HG02623 (cell line): ENCODE results near the gene PHPT1.
A peak's percentile ranks its signal among the peaks of the same experiment; 100 is the strongest.
"Not testable (repeated sequence)": the region's sequence is repeated elsewhere in the genome, so short reads cannot be mapped to it uniquely, and the experiment has no call there.

Source experiments
- ATAC-seq: cut with Tn5 transposase; IDR thresholded peaks from one replicate; pipeline ENCODE4 v1.9.1; 2021; ENCODE audit warnings: moderate library complexity; ENCODE audit not compliant: unreplicated experiment

PHPT1 gene

GRCh38 chr9:136837146-136837855 lies 11.9 kb upstream of the PHPT1 start:
- no peak for ATAC-seq

- ATAC-seq: not testable (repeated sequence)
Measured at GRCh38 chr9:136837856-136838277, 11.3 kb upstream of the PHPT1 start.

DNA sequence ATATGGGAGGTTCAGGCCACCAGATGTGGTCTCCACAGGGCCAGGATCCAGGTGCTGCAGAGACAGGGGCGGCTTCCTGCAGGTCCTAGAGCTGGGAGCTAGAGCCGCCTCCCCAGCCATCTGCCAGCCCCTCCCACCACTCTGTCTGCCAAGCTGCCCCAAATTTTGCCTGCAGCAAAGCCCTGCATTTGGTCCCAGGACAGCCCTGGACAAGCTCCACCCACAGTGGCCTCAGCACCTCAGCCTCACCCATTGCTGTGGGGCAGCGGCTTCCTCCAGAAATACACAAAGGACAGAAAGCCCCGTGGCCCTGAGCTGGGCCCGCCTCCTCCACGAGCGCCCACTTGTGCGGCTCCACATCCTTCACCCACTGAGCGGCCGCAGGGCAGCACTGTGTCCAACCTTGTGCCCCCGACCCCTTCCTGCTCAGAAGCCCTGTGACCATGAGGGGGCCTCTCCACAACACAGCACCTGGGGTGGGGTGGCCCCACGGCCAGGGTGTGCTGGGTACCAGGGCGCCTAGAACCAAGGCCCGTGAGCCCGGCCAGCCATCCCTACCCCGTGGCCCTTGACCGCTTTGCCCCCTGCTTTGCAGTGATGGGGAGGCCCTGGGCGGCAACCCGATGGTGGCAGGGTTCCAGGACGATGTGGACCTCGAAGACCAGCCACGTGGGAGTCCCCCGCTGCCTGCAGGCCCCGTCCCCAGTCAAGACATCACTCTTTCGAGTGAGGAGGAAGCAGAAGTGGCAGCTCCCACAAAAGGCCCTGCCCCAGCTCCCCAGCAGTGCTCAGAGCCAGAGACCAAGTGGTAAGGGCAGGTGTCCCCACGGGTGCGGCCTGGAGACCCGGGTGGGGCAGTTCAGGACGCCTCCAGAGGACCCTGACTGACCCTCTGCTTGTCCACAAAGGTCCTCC lies 10.6 kb upstream of the PHPT1 start:
- no peak for ATAC-seq

GRCh38 chr9:136839229-136840139 lies 9.7 kb upstream of the PHPT1 start:
- ATAC-seq: no peak

- no peak for ATAC-seq
Measured at GRCh38 chr9:136840140-136840876, 8.9 kb upstream of the PHPT1 start.

GRCh38 chr9:136840877-136841645 lies 8.1 kb upstream of the PHPT1 start:
- no peak for ATAC-seq

- not testable (repeated sequence) for ATAC-seq
Measured at GRCh38 chr9:136841646-136842379, 7.4 kb upstream of the PHPT1 start.

GRCh38 chr9:136842380-136842948 lies 6.7 kb upstream of the PHPT1 start, which contains the start of gene AJM1:
AJM1 (plus strand) TSS chr9:136842478; CDS start chr9:136844415, 1,937 bp downstream.
- ATAC-seq: peak; percentile 60

GRCh38 chr9:136843159-136843800 lies 5.9 kb upstream of the PHPT1 start:
- ATAC-seq: not testable (repeated sequence)

DNA sequence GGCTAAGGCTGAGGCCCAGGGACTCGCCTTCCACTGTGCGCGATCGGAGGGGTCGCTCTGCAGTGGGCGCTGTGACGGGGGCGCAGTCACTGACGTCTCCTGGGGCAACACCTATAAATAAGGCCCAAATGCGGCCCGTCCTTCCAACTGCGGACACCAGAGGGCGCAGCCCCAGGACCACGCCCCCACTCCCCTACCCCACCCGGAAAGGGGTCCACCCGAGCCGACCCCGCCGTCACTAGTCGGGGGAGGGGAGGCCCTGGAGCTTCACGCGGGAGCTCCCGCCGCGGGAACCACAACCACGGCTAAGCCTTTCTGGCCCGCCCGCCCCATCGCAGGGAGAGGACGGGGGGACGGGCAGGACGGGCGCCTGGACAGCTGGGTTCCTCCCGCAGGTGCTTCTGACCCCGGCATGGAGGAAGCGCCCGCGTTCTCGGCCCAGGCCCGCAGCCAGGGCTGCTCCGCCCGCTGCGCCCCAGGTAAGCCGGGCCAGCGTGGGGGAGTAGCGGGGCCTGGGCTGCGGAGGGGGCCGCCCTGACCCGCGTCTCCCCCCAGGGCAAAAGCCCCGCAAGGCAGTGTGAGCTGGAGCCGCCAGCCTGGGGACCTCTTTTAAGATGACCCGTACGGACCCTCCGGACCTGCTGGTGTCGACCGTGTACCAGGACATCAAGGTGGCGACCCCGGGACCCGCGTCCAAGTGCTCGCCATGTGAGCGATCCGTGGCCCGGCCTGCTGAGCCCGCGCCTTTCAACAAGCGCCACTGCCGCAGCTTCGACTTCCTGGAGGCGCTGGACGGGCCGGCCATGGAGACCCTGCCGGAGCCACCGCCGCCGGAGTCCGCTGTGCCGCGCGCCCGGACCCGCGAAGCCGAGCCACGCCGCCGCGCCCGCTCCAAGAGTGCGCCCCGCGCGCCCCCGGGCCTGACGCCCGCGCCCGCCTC lies 5.1 kb upstream of the PHPT1 start:
- ATAC-seq: not testable (repeated sequence)

DNA sequence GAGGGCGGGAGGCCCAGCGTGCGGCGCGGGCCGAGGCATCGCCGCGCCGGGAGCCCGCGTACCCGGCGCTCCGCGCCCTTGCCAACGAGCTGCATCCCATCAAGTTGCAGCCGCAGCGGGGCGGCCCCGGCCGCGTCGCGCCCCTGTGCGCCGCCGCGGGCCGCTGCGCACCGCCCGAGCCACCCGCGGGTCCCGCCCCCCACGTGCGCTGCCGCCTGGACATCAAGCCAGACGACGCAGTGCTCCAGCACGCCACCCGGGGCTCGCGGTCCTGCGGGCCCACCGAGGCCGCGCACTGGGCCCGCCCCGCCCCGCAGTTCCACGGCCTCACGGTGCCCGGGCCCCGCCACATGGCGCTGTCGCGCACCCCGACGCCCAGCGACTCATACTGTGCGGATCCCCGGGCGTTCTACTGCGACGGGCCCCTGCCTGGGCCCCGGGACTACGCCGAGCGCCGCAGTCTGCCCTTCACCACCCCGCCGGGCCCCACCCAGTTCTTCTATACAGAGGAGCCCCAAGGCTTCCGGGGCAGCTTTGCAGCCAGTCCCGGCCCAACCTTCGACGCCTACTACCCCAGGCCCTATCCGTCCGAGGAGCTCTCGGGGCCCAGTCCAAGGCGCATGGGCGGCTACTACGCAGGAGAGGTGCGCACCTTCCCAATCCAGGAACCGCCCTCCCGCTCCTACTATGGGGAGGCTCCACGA lies 4.3 kb upstream of the PHPT1 start:
- ATAC-seq: no peak

GRCh38 chr9:136845465-136846260 lies 3.5 kb upstream of the PHPT1 start:
- ATAC-seq: no peak

DNA sequence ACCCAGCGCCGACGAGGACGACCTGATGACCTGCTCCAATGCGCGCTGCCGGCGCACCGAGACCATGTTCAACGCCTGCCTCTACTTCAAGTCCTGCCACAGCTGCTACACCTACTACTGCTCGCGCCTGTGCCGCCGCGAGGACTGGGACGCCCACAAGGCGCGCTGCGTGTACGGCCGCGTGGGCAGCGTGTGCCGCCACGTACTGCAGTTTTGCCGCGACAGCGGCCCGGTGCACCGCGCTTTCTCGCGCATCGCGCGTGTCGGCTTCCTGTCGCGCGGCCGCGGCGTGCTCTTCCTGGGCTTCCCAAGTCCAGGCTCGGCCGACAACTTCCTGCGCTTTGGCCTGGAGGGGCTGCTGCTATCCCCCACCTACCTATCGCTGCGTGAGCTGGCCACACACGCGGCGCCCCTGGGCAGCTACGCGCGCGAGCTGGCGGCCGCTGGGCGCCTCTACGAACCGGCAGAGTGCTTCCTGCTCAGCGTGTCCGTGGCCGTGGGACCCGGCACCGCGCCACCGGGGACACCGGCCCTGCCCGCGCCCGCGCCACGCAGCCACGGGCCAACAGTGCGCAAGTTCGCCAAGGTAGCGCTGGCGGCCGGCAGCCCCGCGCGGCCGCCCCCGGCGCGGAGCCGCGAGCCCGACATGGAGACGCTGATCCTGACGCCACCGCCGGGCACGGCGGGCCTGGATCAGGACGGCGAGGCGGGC lies 2.7 kb upstream of the PHPT1 start:
- no peak for ATAC-seq

GRCh38 chr9:136847088-136847825 lies 2.0 kb upstream of the PHPT1 start:
- no peak for ATAC-seq
